Effector memory CD4-positive, alpha-beta T cell (primary cell): Measurements from ENCODE around the gene SEMA4B.
"Not testable (repeated sequence)": the region's sequence is repeated elsewhere in the genome, so short reads cannot be mapped to it uniquely, and the experiment has no call there.

Experiments used
- DNase-seq, 3 donors: peaks; one replicate each; pipeline ENCODE4 v3.0.0-alpha.2; 2020
- H3K27ac ChIP-seq: 2 replicates; pipeline ENCODE4 v1.7.0; 2013; ENCODE audit warnings: mild to moderate bottlenecking, low read length, moderate library complexity; ENCODE audit not compliant: insufficient read depth, poor library complexity, severe bottlenecking
- H3K27me3 ChIP-seq: replicated peaks from 2 replicates; pipeline ENCODE4 v1.7.0; 2013; ENCODE audit warnings: mild to moderate bottlenecking, low read length; ENCODE audit not compliant: insufficient read depth, control insufficient read depth, poor library complexity, severe bottlenecking
- H3K36me3 ChIP-seq: 2 replicates; pipeline ENCODE4 v1.7.0; 2013; ENCODE audit warnings: mild to moderate bottlenecking, low read length, moderate library complexity; ENCODE audit not compliant: control insufficient read depth, insufficient read depth
- H3K4me1 ChIP-seq: 2 replicates; pipeline ENCODE4 v1.7.0; 2013; ENCODE audit warnings: low read length, mild to moderate bottlenecking; ENCODE audit not compliant: control insufficient read depth, insufficient read depth, poor library complexity, severe bottlenecking
- H3K4me3 ChIP-seq: 2 replicates; pipeline ENCODE4 v1.7.0; 2013; ENCODE audit warnings: low read length, low read depth, mild to moderate bottlenecking; ENCODE audit not compliant: insufficient read depth, poor library complexity, severe bottlenecking
- H3K9me3 ChIP-seq: 2 replicates; pipeline ENCODE4 v1.7.0; 2013; ENCODE audit warnings: mild to moderate bottlenecking, low read length, moderate library complexity; ENCODE audit not compliant: control insufficient read depth

The SEMA4B gene

GRCh38 chr15:90164239-90164638 is 36.9 kb upstream of the SEMA4B start:
- H3K4me3 ChIP-seq, H3K27me3 ChIP-seq, H3K4me1 ChIP-seq, H3K36me3 ChIP-seq, H3K9me3 ChIP-seq, DNase-seq, H3K27ac ChIP-seq: not testable (repeated sequence)

- no peaks in the 10 kb centered on the region for H3K4me1 ChIP-seq
- H3K4me3 ChIP-seq: no peak overlapping the region
- no peak for DNase-seq
- H3K36me3 ChIP-seq: no peaks in the 10 kb centered on the region
- no peak overlapping the region for H3K27ac ChIP-seq
- no peaks in the 10 kb centered on the region for H3K9me3 ChIP-seq
- H3K27me3 ChIP-seq: no peaks in the 10 kb centered on the region
These were observed 36.0 kb upstream of the SEMA4B start for GRCh38 chr15:90165157-90165556.

GRCh38 chr15:90165659-90166489 is 35.3 kb upstream of the SEMA4B start:
- no peak overlapping the region for H3K27ac ChIP-seq
- no peaks in the 10 kb centered on the region for H3K36me3 ChIP-seq
- no peaks in the 10 kb centered on the region for H3K27me3 ChIP-seq
- H3K4me1 ChIP-seq: no peaks in the 10 kb centered on the region
- H3K4me3 ChIP-seq: no peak overlapping the region
- no peak for DNase-seq
- no peaks in the 10 kb centered on the region for H3K9me3 ChIP-seq

- H3K4me3 ChIP-seq: no peak overlapping the region
These were observed 34.0 kb upstream of the SEMA4B start for GRCh38 chr15:90167121-90167520.

GRCh38 chr15:90171623-90172022 is 29.5 kb upstream of the SEMA4B start:
- Histone ChIP-seq H3K4me1 (no peaks in the 10 kb centered on the region), H3K4me3 (no peak overlapping the region), H3K36me3 (no peaks in the 10 kb centered on the region), H3K27ac (no peak overlapping the region), H3K27me3 (no peaks in the 10 kb centered on the region), H3K9me3 (no peaks in the 10 kb centered on the region)
- no peak for DNase-seq

More at GRCh38 chr15:90167121-90167520, 34.0 kb upstream of the SEMA4B start:
- no peak for DNase-seq
- Histone ChIP-seq H3K27ac (no peak overlapping the region), H3K36me3 (no peaks in the 10 kb centered on the region), H3K27me3 (no peaks in the 10 kb centered on the region), H3K4me1 (no peaks in the 10 kb centered on the region), H3K9me3 (no peaks in the 10 kb centered on the region)

GRCh38 chr15:90173372-90173771 is 27.8 kb upstream of the SEMA4B start:
- Histone ChIP-seq H3K9me3 (no peaks in the 10 kb centered on the region), H3K36me3 (no peaks in the 10 kb centered on the region), H3K27me3 (no peaks in the 10 kb centered on the region), H3K27ac (no peak overlapping the region), H3K4me3 (no peak overlapping the region), H3K4me1 (no peaks in the 10 kb centered on the region)
- DNase-seq: no peak

- no peak for DNase-seq
- H3K4me3 ChIP-seq: no peak overlapping the region
- H3K36me3 ChIP-seq: no peaks in the 10 kb centered on the region
- no peaks in the 10 kb centered on the region for H3K9me3 ChIP-seq
- H3K27me3 ChIP-seq: no peaks in the 10 kb centered on the region
- H3K27ac ChIP-seq: no peak overlapping the region
- H3K4me1 ChIP-seq: no peaks in the 10 kb centered on the region
These were observed 26.8 kb upstream of the SEMA4B start for GRCh38 chr15:90174140-90174875.

- H3K4me3 ChIP-seq: no peak overlapping the region
- H3K9me3 ChIP-seq: no peaks in the 10 kb centered on the region
- no peak overlapping the region for H3K27ac ChIP-seq
- DNase-seq: no peak
- no peaks in the 10 kb centered on the region for H3K4me1 ChIP-seq
- H3K27me3 ChIP-seq: no peaks in the 10 kb centered on the region
- H3K36me3 ChIP-seq: no peaks in the 10 kb centered on the region
These were observed 24.1 kb upstream of the SEMA4B start for GRCh38 chr15:90177012-90177411.

- Histone ChIP-seq H3K27ac (no peak overlapping the region), H3K4me1 (no peaks in the 10 kb centered on the region)
These were observed 22.4 kb upstream of the SEMA4B start for GRCh38 chr15:90178468-90179435.

More at GRCh38 chr15:90178468-90179435, 22.4 kb upstream of the SEMA4B start:
- H3K9me3 ChIP-seq: no peaks in the 10 kb centered on the region
- no peaks in the 10 kb centered on the region for H3K36me3 ChIP-seq
- no peak for DNase-seq
- no peaks in the 10 kb centered on the region for H3K27me3 ChIP-seq
- no peak overlapping the region for H3K4me3 ChIP-seq
